IMR-90 (cell line): ENCODE measurements around the gene DPH3. TPM values are rescaled to one million over a fixed set of nuclear protein-coding genes. Genes with fewer than 3 reads are reported as not detected.

Source experiments
- ATAC-seq: fragments of 200-7000 bp; cut with Tn5 transposase; 2 replicates; pipeline ENCODE4 v1.9.1; 2020; ENCODE audit warnings: low read depth, mild to moderate bottlenecking, moderate library complexity
- BruUV-seq: library from RNA; stranded (reverse); fragments of 400-500 nt; replicated peaks from 2 replicates; lab custom pipeline; 2021; lab: Mats Ljungman, UMichigan
- CTCF ChIA-PET: fragments of 300-600 bp; formaldehyde crosslinking; extraction: SDS; loops from one replicate; lab custom pipeline; 2021; ENCODE audit warnings: antibody characterized with exemption; lab: Yijun Ruan, JAX
- POLR2A ChIA-PET: fragments of 300-600 bp; sonication (Branson Sonifier 250); formaldehyde crosslinking; loops from one replicate; lab custom pipeline; 2022; ENCODE audit warnings: antibody characterized with exemption; ENCODE audit not compliant: unreplicated experiment; lab: Charles Lee
- DNase-seq: peaks from one replicate; pipeline ENCODE4 v3.0.0; 2013
- H2AFZ ChIP-seq: replicated peaks from 2 replicates; pipeline ENCODE3; 2013; ENCODE audit warnings: low read length, mild to moderate bottlenecking; ENCODE audit not compliant: poor library complexity
- H2AK5ac ChIP-seq: 2 replicates; pipeline ENCODE4 v1.6.1; 2013; ENCODE audit warnings: low read depth, low read length, inconsistent platforms
- H2AK9ac ChIP-seq: replicated peaks from 2 replicates; pipeline ENCODE3; 2013; ENCODE audit warnings: mild to moderate bottlenecking, low read depth, low read length, moderate library complexity; ENCODE audit not compliant: poor library complexity
- H2BK120ac ChIP-seq: 2 replicates; pipeline ENCODE4 v1.6.1; 2013; ENCODE audit warnings: low read depth, low read length, inconsistent platforms
- H2BK15ac ChIP-seq: 3 replicates; pipeline ENCODE4 v1.6.1; 2013; ENCODE audit warnings: low read depth, low read length, inconsistent platforms
- H2BK20ac ChIP-seq: 2 replicates; pipeline ENCODE4 v1.6.1; 2013; ENCODE audit warnings: low read depth, mild to moderate bottlenecking, inconsistent platforms, low read length, moderate library complexity
- H2BK5ac ChIP-seq: 2 replicates; pipeline ENCODE4 v1.6.1; 2013; ENCODE audit warnings: mild to moderate bottlenecking, low read depth, low read length, inconsistent platforms; ENCODE audit not compliant: poor library complexity, severe bottlenecking
- H3K14ac ChIP-seq: replicated peaks from 2 replicates; pipeline ENCODE4 v1.6.1; 2013; ENCODE audit warnings: low read depth, low read length, inconsistent platforms
- H3K18ac ChIP-seq: 2 replicates; pipeline ENCODE4 v1.6.1; 2013; ENCODE audit warnings: low read depth, low read length, control low read depth
- H3K23ac ChIP-seq: 2 replicates; pipeline ENCODE4 v1.6.1; 2013; ENCODE audit warnings: low read depth, low read length, inconsistent platforms
- H3K27ac ChIP-seq: 2 replicates; pipeline ENCODE4 v1.5.1; 2013; ENCODE audit warnings: mild to moderate bottlenecking, control low read depth, low read length; ENCODE audit not compliant: insufficient read depth
- H3K27me3 ChIP-seq: 2 replicates; pipeline ENCODE4 v1.6.1; 2013; ENCODE audit warnings: low read length; ENCODE audit not compliant: control insufficient read depth, insufficient read depth
- H3K36me3 ChIP-seq: 2 replicates; pipeline ENCODE4 v1.6.1; 2013; ENCODE audit warnings: low read length, mixed read lengths; ENCODE audit not compliant: control insufficient read depth, insufficient read depth
- H3K4ac ChIP-seq: 2 replicates; pipeline ENCODE4 v1.6.1; 2013; ENCODE audit warnings: low read depth, low read length, inconsistent platforms
- H3K4me1 ChIP-seq: 2 replicates; pipeline ENCODE4 v1.6.1; 2013; ENCODE audit warnings: low read length, mixed read lengths; ENCODE audit not compliant: control insufficient read depth, insufficient read depth
- H3K4me2 ChIP-seq: 2 replicates; pipeline ENCODE4 v1.6.1; 2013; ENCODE audit warnings: low read depth, mild to moderate bottlenecking, control low read depth, low read length, moderate library complexity
- H3K4me3 ChIP-seq: 2 replicates; pipeline ENCODE4 v1.5.1; 2013; ENCODE audit warnings: low read depth, mild to moderate bottlenecking, control low read depth, low read length, moderate library complexity; ENCODE audit not compliant: insufficient read depth
- H3K56ac ChIP-seq: 2 replicates; pipeline ENCODE4 v1.6.1; 2013; ENCODE audit warnings: low read length, inconsistent platforms; ENCODE audit not compliant: insufficient read depth; ENCODE audit errors: extremely low read depth
- H3K79me1 ChIP-seq, 2 experiments: 2 replicates each; pipeline ENCODE4 v1.6.1; 2013; ENCODE audit warnings: low read length in 2 of 2, inconsistent platforms in 1 of 2, low read depth in 1 of 2
- H3K9ac ChIP-seq: 2 replicates; pipeline ENCODE4 v1.6.1; 2013; ENCODE audit warnings: low read depth, low read length, control low read depth
- H3K9me1 ChIP-seq: 2 replicates; pipeline ENCODE4 v1.6.1; 2013; ENCODE audit warnings: low read length, inconsistent platforms; ENCODE audit not compliant: insufficient read depth
- H3K9me3 ChIP-seq: 2 replicates; pipeline ENCODE4 v1.6.1; 2013; ENCODE audit warnings: low read length; ENCODE audit not compliant: control insufficient read depth, insufficient read depth
- H4K20me1 ChIP-seq: 2 replicates; pipeline ENCODE4 v1.6.1; 2013; ENCODE audit warnings: low read length, inconsistent platforms; ENCODE audit not compliant: insufficient read depth
- H4K5ac ChIP-seq: 2 replicates; pipeline ENCODE4 v1.6.1; 2013; ENCODE audit warnings: mild to moderate bottlenecking, low read depth, low read length, control low read depth
- H4K8ac ChIP-seq, 2 experiments: 2 replicates each; pipeline ENCODE4 v1.6.1; 2013; ENCODE audit warnings: low read depth in 2 of 2, low read length in 2 of 2, control low read depth in 1 of 2, inconsistent platforms in 1 of 2
- H4K91ac ChIP-seq: 2 replicates; pipeline ENCODE4 v1.6.1; 2013; ENCODE audit warnings: low read depth, low read length, inconsistent platforms; ENCODE audit not compliant: insufficient read depth
- CTCF ChIP-seq: conservative IDR thresholded peaks from 2 replicates; pipeline ENCODE4 v1.5.1; 2012; ENCODE audit warnings: mild to moderate bottlenecking, low read depth, low read length, improper control_type of control experiment
- ELK1 ChIP-seq: fragments of 150-350 bp; IDR thresholded peaks from 2 replicates; pipeline ENCODE4 v1.6.1; 2016; ENCODE audit warnings: low read depth, mild to moderate bottlenecking, low read length, moderate library complexity, borderline replicate concordance
- FOS ChIP-seq: fragments of 150-350 bp; IDR thresholded peaks from 2 replicates; pipeline ENCODE4 v1.6.1; 2016; ENCODE audit warnings: low read depth, low read length
- MAFK ChIP-seq: IDR thresholded peaks from 2 replicates; pipeline ENCODE4 v1.6.1; 2012; ENCODE audit warnings: low read depth, low read length, improper control_type of control experiment
- MAZ ChIP-seq: IDR thresholded peaks from 2 replicates; pipeline ENCODE4 v1.6.1; 2012; ENCODE audit warnings: low read depth, mild to moderate bottlenecking, low read length, improper control_type of control experiment, moderate library complexity, borderline replicate concordance
- MXI1 ChIP-seq: IDR thresholded peaks from 2 replicates; pipeline ENCODE4 v1.6.1; 2012; ENCODE audit warnings: low read depth, mild to moderate bottlenecking, low read length, moderate library complexity, borderline replicate concordance
- RFX5 ChIP-seq: IDR thresholded peaks from 2 replicates; pipeline ENCODE4 v1.8.0; 2012; ENCODE audit warnings: low read depth, mild to moderate bottlenecking, low read length, moderate library complexity
- SMC3 ChIP-seq: fragments of 150-350 bp; IDR thresholded peaks from 2 replicates; pipeline ENCODE4 v1.6.1; 2016; ENCODE audit warnings: low read depth, mild to moderate bottlenecking, antibody characterized with exemption, low read length, moderate library complexity
- USF2 ChIP-seq: fragments of 150-350 bp; IDR thresholded peaks from 2 replicates; pipeline ENCODE4 v1.6.1; 2017; ENCODE audit warnings: mild to moderate bottlenecking, antibody characterized with exemption, low read length, low read depth
- WGBS, 2 experiments: methylation state at CpG; one replicate each; pipeline versions ENCODE4 v1.1.5 to v1.1.7; 2013; ENCODE audit warnings: missing lambda C conversion rate in 2 of 2; ENCODE audit not compliant: insufficient read length in 1 of 2; ENCODE audit errors: extremely low coverage in 2 of 2; 5-methylcytosine and 5-hydroxymethylcytosine counted together
- dilution Hi-C: fragments of 300-500 bp; cut with HindIII; formaldehyde crosslinking; loops from one replicate; pipeline ENCODE4 v1.14.3; 2018; ENCODE audit warnings: low sequenced_read_pairs; ENCODE audit not compliant: unreplicated experiment
- in situ Hi-C: fragments of 300-500 bp; cut with MboI; formaldehyde crosslinking; loops from 3 replicates; pipeline ENCODE4 v1.14.3; 2019; ENCODE audit warnings: low sequenced_read_pairs, inconsistent platforms, mixed read lengths
- intact Hi-C: fragments of 100-400 bp; cut with micrococcal nuclease; formaldehyde crosslinking; loops from 2 replicates; pipeline ENCODE4 v1.10.0; 2022
- polyA plus RNA-seq, 3 experiments: library from polyadenylated mRNA; depleted of rRNA; stranded (reverse); fragments of >200 nt; gene quantifications; 2 replicates each; pipeline ENCODE4 v1.2.3, GENCODE V29; 2012; ENCODE audit warnings: low replicate concordance in 1 of 3
- total RNA-seq: library from RNA; depleted of rRNA; stranded (reverse); fragments of >200 nt; gene quantifications from 2 replicates; pipeline ENCODE4 v1.2.3, GENCODE V29; 2012

DPH3 gene
- total and polyA plus RNA-seq, 2 of the 4 experiments (the other 2 are of a cell fraction), result 12.9 to 32.1 TPM

- Histone ChIP-seq H2BK5ac (no peak overlapping the region), H3K27me3 (no peaks in the 10 kb centered on the region), H3K4me1 (no peaks in the 10 kb centered on the region), H3K9ac (no peak overlapping the region), H2AFZ (no peak overlapping the region), H2AK5ac (no peak overlapping the region), H3K56ac (no peak overlapping the region), H3K36me3 (peaks cover 50% of the 10 kb centered on the region), H2AK9ac (no peak overlapping the region), H3K23ac (no peak overlapping the region), H4K8ac (no peak overlapping the region), H2BK120ac (no peak overlapping the region), H3K14ac (no peak overlapping the region), H3K4ac (no peak overlapping the region), H3K9me1 (no peaks in the 10 kb centered on the region), H2BK15ac (no peak overlapping the region), H3K18ac (no peak overlapping the region), H4K20me1 (no peaks in the 10 kb centered on the region), H3K9me3 (no peaks in the 10 kb centered on the region), H4K5ac (no peak overlapping the region), H3K4me3 (no peak overlapping the region), H4K91ac (no peak overlapping the region), H3K4me2 (no peak overlapping the region), H3K27ac (no peak overlapping the region), H3K79me1 (no peaks in the 10 kb centered on the region), H2BK20ac (no peak overlapping the region)
- dilution Hi-C loops (no loop called here), in situ Hi-C loops (no loop called here), intact Hi-C loops (no loop called here)
- 97% methylated on average over 14 of the region's 17 CpGs; no CpG with 5 or more reads in 1 of the 2 experiments for WGBS, 2 experiments
- ATAC-seq (no peak), DNase-seq (no peak)
- POLR2A ChIA-PET, result no interaction called here
- no TSS peak for BruUV-seq
- TF ChIP-seq USF2 (no peak), RFX5 (no peak), ELK1 (no peak), MAZ (no peak), MXI1 (no peak), MAFK (no peak), SMC3 (no peak), CTCF (no peak), FOS (no peak)
- CTCF ChIA-PET, result interaction anchor here (0.7 to 1.1 kb wide), 2 partner anchors 12 to 92 kb away, joined by 3 read pairs; no protein-coding TSS in a partner anchor
Observed at GRCh38 chr3:16216373-16216935, 48.3 kb downstream of the DPH3 start.
